ENCODE measurements around the gene IL26. TPM values are rescaled to one million over a fixed set of nuclear protein-coding genes. Genes with fewer than 3 reads are reported as not detected.

Gene IL26
- total and polyA plus RNA-seq, 9 donors: not detected

- no peak for TF ChIP-seq POLR2A (IDR thresholded peaks at IDR 0.05)
- TF ChIP-seq CTCF (IDR thresholded peaks at IDR 0.05): no peak
- no peak for TF ChIP-seq EP300 (IDR thresholded peaks at IDR 0.05)
- intact Hi-C loops (cut with DNase I): loop anchor here in 1 of 4 donors (5.0 kb wide), 1 partner anchor 81 kb away; no protein-coding TSS in a partner anchor
- H3K4me1 ChIP-seq (ENCODE audit: insufficient read depth): peaks cover 1% of the 10 kb centered on the region
- H3K27ac ChIP-seq: peak overlapping the region in 1 of 2 donors; percentile 52
- H3K36me3 ChIP-seq: no peaks in the 10 kb centered on the region
- no peaks in the 10 kb centered on the region for H3K27me3 ChIP-seq
- H3K4me3 ChIP-seq: peak overlapping the region; percentile 27
- H3K9me3 ChIP-seq: no peaks in the 10 kb centered on the region
- DNase-seq: peak in 1 of 5 donors; percentile 22
- 40 to 56% (median 45%) methylated on average over 8 of the region's 8 CpGs for WGBS, 3 donors
Observed at GRCh38 chr12:68236421-68237059, 10.9 kb upstream of the IL26 start.

- Histone ChIP-seq H3K27me3 (no peaks in the 10 kb centered on the region), H3K27ac (no peak overlapping the region), H3K36me3 (no peaks in the 10 kb centered on the region), H3K4me1 (ENCODE audit: insufficient read depth) (no peaks in the 10 kb centered on the region), H3K9me3 (no peaks in the 10 kb centered on the region), H3K4me3 (no peak overlapping the region)
- 84 to 90% (median 90%) methylated on average over 2 of the region's 2 CpGs for WGBS, 3 donors
- DNase-seq: no peak
- intact Hi-C loops (cut with DNase I): loop anchor here in 1 of 4 donors (5.0 kb wide), 1 partner anchor 82 kb away; no protein-coding TSS in a partner anchor
- TF ChIP-seq POLR2A (IDR thresholded peaks at IDR 0.05): no peak
- no peak for TF ChIP-seq CTCF (IDR thresholded peaks at IDR 0.05)
- TF ChIP-seq EP300 (IDR thresholded peaks at IDR 0.05): no peak
Observed at GRCh38 chr12:68235576-68235975, 10.0 kb upstream of the IL26 start.

- DNase-seq: no peak
- Histone ChIP-seq H3K4me1 (ENCODE audit: insufficient read depth) (no peaks in the 10 kb centered on the region), H3K4me3 (no peak overlapping the region), H3K36me3 (no peaks in the 10 kb centered on the region), H3K27ac (no peak overlapping the region), H3K9me3 (no peaks in the 10 kb centered on the region), H3K27me3 (no peaks in the 10 kb centered on the region)
- intact Hi-C loops (cut with DNase I): no loop called here
- 82 to 95% (median 86%) methylated on average over 2 of the region's 2 CpGs for WGBS, 3 donors
- no peak for TF ChIP-seq EP300 (IDR thresholded peaks at IDR 0.05)
- TF ChIP-seq CTCF (IDR thresholded peaks at IDR 0.05): no peak
- TF ChIP-seq POLR2A (IDR thresholded peaks at IDR 0.05): no peak
Observed at GRCh38 chr12:68234140-68234539, 8.5 kb upstream of the IL26 start.

GRCh38 chr12:68233498-68233897, 7.9 kb upstream of the IL26 start:
- H3K9me3 ChIP-seq: no peaks in the 10 kb centered on the region
- H3K27me3 ChIP-seq: no peaks in the 10 kb centered on the region
- intact Hi-C loops (cut with DNase I): no loop called here
- H3K27ac ChIP-seq: no peak overlapping the region
- no peaks in the 10 kb centered on the region for H3K36me3 ChIP-seq
- no peaks in the 10 kb centered on the region for H3K4me1 ChIP-seq (ENCODE audit: insufficient read depth)
- no peak for TF ChIP-seq POLR2A (IDR thresholded peaks at IDR 0.05)
- no peak overlapping the region for H3K4me3 ChIP-seq
- 51 to 62% (median 61%) methylated on average over 5 of the region's 5 CpGs for WGBS, 3 donors
- no peak for DNase-seq

- DNase-seq: no peak
- Histone ChIP-seq H3K9me3 (no peaks in the 10 kb centered on the region), H3K27ac (no peak overlapping the region), H3K4me3 (no peak overlapping the region), H3K4me1 (ENCODE audit: insufficient read depth) (no peaks in the 10 kb centered on the region), H3K27me3 (no peaks in the 10 kb centered on the region), H3K36me3 (no peaks in the 10 kb centered on the region)
- intact Hi-C loops (cut with DNase I): no loop called here
- TF ChIP-seq EP300 (IDR thresholded peaks at IDR 0.05) (no peak), POLR2A (IDR thresholded peaks at IDR 0.05) (no peak), CTCF (IDR thresholded peaks at IDR 0.05) (no peak)
- WGBS, 3 donors: 24 to 35% (median 25%) methylated on average over 3 of the region's 3 CpGs
Observed at GRCh38 chr12:68231691-68232090, 6.1 kb upstream of the IL26 start.
